T-cell (primary cell): Measurements from ENCODE around the gene ISCU. TPM values are rescaled to one million over a fixed set of nuclear protein-coding genes. Genes with fewer than 3 reads are reported as not detected.

ENCODE experiments used
- ATAC-seq, 4 experiments: fragments of 200-7000 bp in 3 of 4; fragments of 150-1000 bp in 1 of 4; cut with Tn5 transposase; replicated peaks in 1 of 4; 1 replicate in 3 of 4; 2 replicates in 1 of 4; pipeline ENCODE4 v1.10.0; 2021; ENCODE audit warnings: moderate library complexity in 3 of 4, mild to moderate bottlenecking in 2 of 4, moderate number of reproducible peaks in 1 of 4
- CTCF ChIA-PET, 2 donors: fragments of 300-600 bp; sonication (Branson Sonifier 250); formaldehyde crosslinking; loops; one replicate each; lab custom pipeline; 2022; ENCODE audit warnings: antibody characterized with exemption in 2 of 2; lab: Charles Lee
- POLR2A ChIA-PET, 2 donors: fragments of 300-600 bp; sonication (Branson Sonifier 250); formaldehyde crosslinking; loops; one replicate each; lab custom pipeline; 2022; ENCODE audit warnings: antibody characterized with exemption in 2 of 2; lab: Charles Lee
- DNase-seq, 35 experiments: peaks; one replicate each; pipeline versions ENCODE4 v3.0.0 to v3.0.0-alpha.2; 2013 to 2023
- H3K27ac ChIP-seq: one replicate; pipeline ENCODE4 v1.5.1; 2013; ENCODE audit warnings: low read length
- H3K27me3 ChIP-seq, 2 experiments: replicated peaks in 1 of 2; 1 replicate in 1 of 2; 2 replicates in 1 of 2; pipeline versions ENCODE4 v1.6.1 to v1.7.0; 2013; ENCODE audit warnings: low read length in 1 of 2, mixed read lengths in 1 of 2; ENCODE audit not compliant: control insufficient read depth in 2 of 2, insufficient read depth in 2 of 2; ENCODE audit errors: extremely low read depth in 1 of 2
- H3K36me3 ChIP-seq, 2 donors: 1 replicate in 1 of 2; 2 replicates in 1 of 2; pipeline versions ENCODE4 v1.6.1 to v1.7.0; 2013; ENCODE audit warnings: low read length in 1 of 2; ENCODE audit not compliant: control insufficient read depth in 2 of 2, insufficient read depth in 1 of 2; ENCODE audit errors: extremely low read depth in 1 of 2
- H3K4me1 ChIP-seq, 2 experiments: 1 replicate in 1 of 2; 2 replicates in 1 of 2; pipeline versions ENCODE4 v1.6.1 to v1.7.0; 2013; ENCODE audit warnings: low read length in 2 of 2, mixed read lengths in 1 of 2; ENCODE audit not compliant: insufficient read depth in 2 of 2, control insufficient read depth in 1 of 2; ENCODE audit errors: extremely low read depth in 1 of 2
- H3K4me3 ChIP-seq, 2 donors: 1 replicate in 1 of 2; 2 replicates in 1 of 2; pipeline versions ENCODE4 v1.5.1 to v1.7.0; 2013; ENCODE audit warnings: mild to moderate bottlenecking in 2 of 2, low read length in 1 of 2, moderate library complexity in 1 of 2; ENCODE audit not compliant: control insufficient read depth in 1 of 2; ENCODE audit errors: extremely low read depth in 1 of 2
- H3K9me3 ChIP-seq: 2 replicates; pipeline ENCODE4 v1.7.0; 2013
- H3K27ac Mint-ChIP-seq, 2 donors: one replicate each; pipeline ENCODE4 v1.8.0; 2020 to 2021; ENCODE audit warnings: mild to moderate bottlenecking in 2 of 2, mixed read lengths in 2 of 2
- H3K27me3 Mint-ChIP-seq, 2 donors: one replicate each; pipeline ENCODE4 v1.8.0; 2021 to 2022; ENCODE audit warnings: mixed read lengths in 2 of 2
- H3K36me3 Mint-ChIP-seq: one replicate; pipeline ENCODE4 v1.8.0; 2021; ENCODE audit warnings: mixed read lengths
- H3K4me1 Mint-ChIP-seq, 3 donors: one replicate each; pipeline ENCODE4 v1.8.0; 2020 to 2022; ENCODE audit warnings: mixed read lengths in 3 of 3, mild to moderate bottlenecking in 1 of 3
- H3K4me3 Mint-ChIP-seq, 3 donors: one replicate each; pipeline ENCODE4 v1.8.0; 2020 to 2022; ENCODE audit warnings: mild to moderate bottlenecking in 3 of 3, mixed read lengths in 3 of 3, moderate library complexity in 3 of 3
- H3K9me3 Mint-ChIP-seq, 3 donors: one replicate each; pipeline ENCODE4 v1.8.0; 2020 to 2022; ENCODE audit warnings: mixed read lengths in 3 of 3
- WGBS: methylation state at CpG from one replicate; pipeline ENCODE4 v1.1.5; 2013; ENCODE audit warnings: missing lambda C conversion rate; ENCODE audit not compliant: insufficient coverage; 5-methylcytosine and 5-hydroxymethylcytosine counted together
- total RNA-seq, 35 experiments: library from RNA in 6 of 35; stranded (reverse) in 6 of 35; fragments of 120-200 nt in 1 of 35; gene quantifications; one replicate each; pipeline versions ENCODE4 v1.2.1 to v1.2.4 and lab custom pipeline; 2013 to 2026

ISCU gene
- total RNA-seq, 5 donors from 2014 or later (not counting 1 experiment from before 2014, with no cell fraction given): 108 to 190 (median 130) TPM

- H3K27ac ChIP-seq: no peak overlapping the region
- ATAC-seq (no peak), DNase-seq (no peak)
- Mint-ChIP-seq H3K27ac (peak overlapping the region in 1 of 2 donors; percentile 55), H3K36me3 (no peaks in the 10 kb centered on the region), H3K4me1 (peaks cover 45 to 56% (median 54%) of the 10 kb centered on the region in 3 donors), H3K4me3 (peak overlapping the region in 1 of 3 donors; percentile 65), H3K27me3 (no peaks in the 10 kb centered on the region), H3K9me3 (peaks cover 0 to 10% (median 0%) of the 10 kb centered on the region in 3 donors)
- ChIA-PET CTCF (interaction anchor here (0.6 to 1.3 kb wide), 4 partner anchors 8 to 41 kb away, joined by 3 read pairs; no protein-coding TSS in a partner anchor), POLR2A (no interaction called here)
- no peak overlapping the region for H3K4me3 ChIP-seq
- no peaks in the 10 kb centered on the region for H3K36me3 ChIP-seq
- 74% methylated on average over 4 of the region's 6 CpGs for WGBS
- no peaks in the 10 kb centered on the region for H3K9me3 ChIP-seq
- no peaks in the 10 kb centered on the region for H3K27me3 ChIP-seq
- H3K4me1 ChIP-seq: peaks cover 2 to 21% of the 10 kb centered on the region in 2 experiments
Measured at GRCh38 chr12:108576660-108577234, 14.4 kb downstream of the ISCU start.

- H3K36me3 Mint-ChIP-seq: no peaks in the 10 kb centered on the region
- H3K9me3 ChIP-seq: no peaks in the 10 kb centered on the region
- peaks cover 39 to 50% (median 47%) of the 10 kb centered on the region in 3 donors for H3K4me1 Mint-ChIP-seq
- ChIA-PET CTCF (interaction anchor here (0.6 to 1.3 kb wide), 4 partner anchors 9 to 64 kb away, joined by 3 to 4 read pairs (median 3); no protein-coding TSS in a partner anchor), POLR2A (no interaction called here)
- no peak overlapping the region for H3K4me3 ChIP-seq
- no peaks in the 10 kb centered on the region for H3K36me3 ChIP-seq
- H3K27me3 ChIP-seq: no peaks in the 10 kb centered on the region
- H3K27ac Mint-ChIP-seq: peak overlapping the region in 1 of 2 donors; percentile 9
- H3K4me3 Mint-ChIP-seq: no peak overlapping the region
- ATAC-seq (no peak), DNase-seq (no peak)
- no peaks in the 10 kb centered on the region for H3K27me3 Mint-ChIP-seq
- H3K4me1 ChIP-seq: peaks cover 2 to 14% of the 10 kb centered on the region in 2 experiments
- no peak overlapping the region for H3K27ac ChIP-seq
- peaks cover 0 to 10% (median 0%) of the 10 kb centered on the region in 3 donors for H3K9me3 Mint-ChIP-seq
Measured at GRCh38 chr12:108577458-108577857, 15.1 kb downstream of the ISCU start.

DNA sequence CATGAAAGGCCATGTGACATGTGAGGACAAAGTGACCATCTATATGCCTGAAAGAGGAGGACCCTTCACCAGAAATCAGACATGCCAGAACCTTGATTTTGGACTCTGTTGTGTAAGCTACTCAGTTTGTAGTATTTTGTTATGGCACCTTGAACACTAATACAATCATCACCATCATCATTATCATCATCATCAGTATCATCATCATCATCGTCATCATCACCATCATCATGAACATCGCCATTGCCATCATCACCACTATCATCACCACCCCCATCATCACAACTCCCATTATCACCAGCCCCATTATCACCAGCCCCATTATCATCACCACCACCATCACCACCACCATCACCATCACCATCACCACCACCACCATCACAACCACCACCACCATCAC lies 15.9 kb downstream of the ISCU start:
- ATAC-seq (no peak), DNase-seq (no peak)
- Histone ChIP-seq H3K27me3 (no peaks in the 10 kb centered on the region), H3K4me3 (no peak overlapping the region), H3K36me3 (no peaks in the 10 kb centered on the region), H3K4me1 (peaks cover 2 to 12% of the 10 kb centered on the region in 2 experiments), H3K9me3 (no peaks in the 10 kb centered on the region), H3K27ac (no peak overlapping the region)
- Mint-ChIP-seq H3K9me3 (peaks cover 0 to 10% (median 0%) of the 10 kb centered on the region in 3 donors), H3K4me1 (peaks cover 32 to 44% (median 40%) of the 10 kb centered on the region in 3 donors), H3K27me3 (no peaks in the 10 kb centered on the region), H3K27ac (no peak overlapping the region), H3K4me3 (no peak overlapping the region), H3K36me3 (no peaks in the 10 kb centered on the region)
- POLR2A ChIA-PET: no interaction called here
- CTCF ChIA-PET: interaction anchor here in 1 of 2 donors (1.3 kb wide), 1 partner anchor 12 kb away, joined by 4 read pairs; no protein-coding TSS in a partner anchor
- WGBS: 100% methylated on average over 2 of the region's 2 CpGs

GRCh38 chr12:108578813-108579212 lies 16.4 kb downstream of the ISCU start:
- H3K4me3 Mint-ChIP-seq: no peak overlapping the region

GRCh38 chr12:108580531-108580930 lies 18.1 kb downstream of the ISCU start:
- H3K9me3 Mint-ChIP-seq: peaks cover 0 to 10% (median 0%) of the 10 kb centered on the region in 3 donors
- peaks cover 14 to 24% (median 22%) of the 10 kb centered on the region in 3 donors for H3K4me1 Mint-ChIP-seq
- no peaks in the 10 kb centered on the region for H3K9me3 ChIP-seq
- no peak overlapping the region for H3K4me3 Mint-ChIP-seq
- H3K4me3 ChIP-seq: no peak overlapping the region
- CTCF ChIA-PET: no interaction called here
- H3K27me3 ChIP-seq: no peaks in the 10 kb centered on the region
- peaks cover 0 to under 1% of the 10 kb centered on the region in 2 experiments for H3K4me1 ChIP-seq
- no peaks in the 10 kb centered on the region for H3K27me3 Mint-ChIP-seq
- WGBS: 89% methylated on average over 2 of the region's 3 CpGs
- ATAC-seq: no peak
- H3K36me3 Mint-ChIP-seq: no peaks in the 10 kb centered on the region
- H3K27ac ChIP-seq: no peak overlapping the region
- POLR2A ChIA-PET: no interaction called here
- H3K36me3 ChIP-seq: no peaks in the 10 kb centered on the region
- H3K27ac Mint-ChIP-seq: no peak overlapping the region
- no peak for DNase-seq

More at GRCh38 chr12:108578813-108579212, 16.4 kb downstream of the ISCU start:
- no peaks in the 10 kb centered on the region for H3K36me3 ChIP-seq
- DNase-seq: no peak
- peaks cover 0 to 10% (median 0%) of the 10 kb centered on the region in 3 donors for H3K9me3 Mint-ChIP-seq
- no peaks in the 10 kb centered on the region for H3K36me3 Mint-ChIP-seq
- H3K4me1 ChIP-seq: peaks cover 2 to 10% of the 10 kb centered on the region in 2 experiments
- H3K9me3 ChIP-seq: no peaks in the 10 kb centered on the region
- peak overlapping the region in 1 of 2 donors; percentile 29 for H3K27ac Mint-ChIP-seq
- no peaks in the 10 kb centered on the region for H3K27me3 Mint-ChIP-seq
- no peaks in the 10 kb centered on the region for H3K27me3 ChIP-seq
- H3K4me1 Mint-ChIP-seq: peaks cover 29 to 41% (median 36%) of the 10 kb centered on the region in 3 donors
- no peak for ATAC-seq
- 69% methylated on average over 2 of the region's 3 CpGs for WGBS
- CTCF ChIA-PET: no interaction called here
- H3K4me3 ChIP-seq: no peak overlapping the region
- POLR2A ChIA-PET: no interaction called here
- no peak overlapping the region for H3K27ac ChIP-seq

DNA sequence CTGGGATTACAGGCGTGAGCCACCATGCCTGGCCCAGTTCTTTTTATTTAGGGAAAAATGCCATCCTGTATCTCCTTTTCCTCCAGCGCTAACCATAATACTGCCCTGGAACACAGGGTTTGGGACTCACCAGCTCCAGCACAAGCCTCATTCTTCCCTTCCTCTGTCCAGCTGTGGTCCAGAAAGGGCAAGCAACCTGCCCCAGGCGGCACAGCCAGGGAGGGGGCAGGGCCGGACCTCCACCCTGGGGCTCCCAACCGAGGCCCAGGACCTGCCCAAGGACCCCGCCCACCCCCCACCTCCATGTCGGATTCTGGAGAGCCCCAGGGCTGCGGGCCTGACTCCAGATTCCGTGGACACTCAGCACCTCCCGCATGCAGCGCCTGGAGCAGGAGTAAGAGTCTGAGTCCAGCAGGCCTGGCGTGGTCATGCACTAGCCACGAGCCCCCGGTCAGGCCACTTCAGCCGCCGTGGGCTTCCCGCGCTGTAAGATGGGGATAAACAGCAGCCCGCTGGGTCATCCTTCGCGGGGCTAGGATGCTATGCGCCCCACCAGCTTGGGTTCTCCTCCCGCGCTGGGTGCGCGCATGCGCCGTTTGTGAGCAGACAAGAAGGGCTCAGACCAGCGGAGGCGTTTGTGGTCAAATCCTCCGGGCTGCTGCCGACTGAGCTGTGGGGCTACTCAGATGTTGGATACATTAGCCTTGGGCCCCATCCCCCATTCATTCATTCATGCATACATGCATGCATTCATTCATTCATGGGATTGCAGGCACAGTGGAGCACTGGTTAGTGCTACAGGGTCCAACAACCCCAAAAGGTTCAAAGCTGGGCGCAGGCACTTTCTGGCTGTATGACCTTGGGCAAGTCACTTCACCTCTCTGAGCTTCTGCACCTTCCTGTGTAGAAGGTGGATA lies 19.2 kb downstream of the ISCU start:
- Mint-ChIP-seq H3K36me3 (no peaks in the 10 kb centered on the region), H3K4me1 (peaks cover 6 to 14% (median 12%) of the 10 kb centered on the region in 3 donors), H3K9me3 (peaks cover 0 to 10% (median 0%) of the 10 kb centered on the region in 3 donors), H3K4me3 (no peak overlapping the region), H3K27me3 (no peaks in the 10 kb centered on the region), H3K27ac (no peak overlapping the region)
- no peak for ATAC-seq
- Histone ChIP-seq H3K4me1 (no peaks in the 10 kb centered on the region), H3K36me3 (no peaks in the 10 kb centered on the region), H3K4me3 (no peak overlapping the region), H3K27ac (no peak overlapping the region), H3K9me3 (no peaks in the 10 kb centered on the region), H3K27me3 (no peaks in the 10 kb centered on the region)
- no peak for DNase-seq
- ChIA-PET POLR2A (no interaction called here), CTCF (no interaction called here)
- WGBS: 89% methylated on average over 31 of the region's 33 CpGs
